HG02973 (cell line): ENCODE data around the gene TNNT2.

Experiments used
- ATAC-seq: cut with Tn5 transposase; IDR thresholded peaks from one replicate; pipeline ENCODE4 v1.9.1; 2021; ENCODE audit warnings: moderate library complexity; ENCODE audit not compliant: unreplicated experiment

Gene TNNT2

DNA sequence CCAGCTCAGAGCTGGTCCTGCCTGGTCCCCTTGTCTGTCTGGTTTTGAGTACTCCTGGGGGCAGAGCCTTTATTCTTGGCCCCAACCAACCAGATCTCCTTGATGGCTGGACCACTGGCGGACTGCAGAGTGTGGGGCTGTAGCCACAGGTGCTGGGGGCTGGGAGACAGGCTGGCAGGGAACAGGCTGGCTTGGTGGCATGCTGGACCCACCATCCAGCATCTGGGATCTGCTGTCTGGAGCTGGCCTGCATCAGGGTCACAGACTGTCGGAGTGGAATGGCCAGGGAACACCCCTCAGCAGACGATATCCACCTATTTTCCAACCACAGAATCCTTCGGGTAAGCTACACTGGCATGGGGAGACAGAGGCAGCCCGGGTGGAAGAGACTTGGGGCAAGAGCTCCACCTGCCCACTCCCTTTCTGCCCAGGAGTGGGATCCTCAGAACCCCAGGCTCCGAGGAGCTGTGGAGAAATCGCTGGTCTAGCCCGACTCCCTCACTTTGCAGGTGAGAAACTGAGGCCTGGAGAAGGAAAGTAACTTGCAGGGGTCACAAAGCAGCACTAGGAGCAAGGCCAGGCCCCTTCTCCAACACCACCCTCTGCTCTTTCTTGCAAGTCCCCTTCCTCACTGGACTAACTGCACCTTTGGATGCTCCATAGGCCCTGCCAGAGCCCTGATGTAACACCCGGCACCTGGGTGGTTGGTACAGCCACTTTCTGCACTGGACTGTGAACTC, 40.6 kb downstream of the TNNT2 start:
- ATAC-seq, result no peak

DNA sequence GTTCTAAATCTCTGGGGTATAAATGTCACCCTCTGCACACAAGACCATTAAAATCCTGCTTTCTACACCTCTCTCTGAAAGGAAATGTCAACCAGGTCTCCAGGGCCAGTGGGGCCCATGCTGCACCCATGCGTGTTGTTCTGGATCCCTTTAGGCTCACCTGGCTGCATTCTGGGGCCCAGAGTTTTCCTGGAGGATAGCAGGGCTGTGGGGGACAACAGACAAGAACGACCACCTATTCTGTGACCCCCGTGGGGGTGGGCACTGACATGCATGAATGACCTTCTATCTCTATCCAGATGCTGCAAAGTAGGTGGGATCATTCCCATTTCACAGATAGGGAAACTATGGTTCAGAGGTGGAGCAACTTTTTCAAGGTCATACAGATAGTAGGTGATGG, 41.6 kb downstream of the TNNT2 start:
- no peak for ATAC-seq

DNA sequence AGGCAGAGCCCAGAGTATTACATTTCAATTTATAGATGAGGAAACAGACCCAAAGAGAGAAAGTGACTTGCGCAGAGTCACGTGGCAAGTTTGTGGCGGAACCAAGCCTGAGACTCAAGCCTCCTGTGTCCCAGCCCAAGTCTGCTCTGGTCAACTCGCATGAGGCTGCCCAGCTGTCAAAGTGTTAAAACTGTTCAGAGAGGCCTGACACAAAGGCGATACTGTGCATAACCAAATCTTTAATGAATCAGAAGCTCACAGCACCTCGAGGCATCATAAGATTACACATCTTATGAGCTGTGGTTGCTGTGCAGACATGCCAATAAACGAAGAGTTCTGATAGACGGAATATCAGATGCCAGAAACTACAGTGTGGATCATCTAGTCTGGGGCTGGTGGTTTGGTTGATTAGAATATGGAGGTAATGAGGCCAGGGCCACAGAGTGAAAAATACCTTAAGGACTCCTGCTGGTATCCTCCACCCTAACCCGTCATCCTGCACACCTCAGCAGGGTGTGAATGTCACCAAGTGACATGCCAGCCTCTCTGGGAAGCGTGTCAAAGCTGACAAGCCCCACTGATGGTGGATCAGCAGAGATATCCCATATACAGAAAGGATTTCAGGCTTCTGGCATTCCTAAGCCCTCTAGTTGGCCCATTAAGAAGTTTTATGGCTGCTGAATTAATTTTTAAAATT, 42.2 kb downstream of the TNNT2 start:
- no peak for ATAC-seq

DNA sequence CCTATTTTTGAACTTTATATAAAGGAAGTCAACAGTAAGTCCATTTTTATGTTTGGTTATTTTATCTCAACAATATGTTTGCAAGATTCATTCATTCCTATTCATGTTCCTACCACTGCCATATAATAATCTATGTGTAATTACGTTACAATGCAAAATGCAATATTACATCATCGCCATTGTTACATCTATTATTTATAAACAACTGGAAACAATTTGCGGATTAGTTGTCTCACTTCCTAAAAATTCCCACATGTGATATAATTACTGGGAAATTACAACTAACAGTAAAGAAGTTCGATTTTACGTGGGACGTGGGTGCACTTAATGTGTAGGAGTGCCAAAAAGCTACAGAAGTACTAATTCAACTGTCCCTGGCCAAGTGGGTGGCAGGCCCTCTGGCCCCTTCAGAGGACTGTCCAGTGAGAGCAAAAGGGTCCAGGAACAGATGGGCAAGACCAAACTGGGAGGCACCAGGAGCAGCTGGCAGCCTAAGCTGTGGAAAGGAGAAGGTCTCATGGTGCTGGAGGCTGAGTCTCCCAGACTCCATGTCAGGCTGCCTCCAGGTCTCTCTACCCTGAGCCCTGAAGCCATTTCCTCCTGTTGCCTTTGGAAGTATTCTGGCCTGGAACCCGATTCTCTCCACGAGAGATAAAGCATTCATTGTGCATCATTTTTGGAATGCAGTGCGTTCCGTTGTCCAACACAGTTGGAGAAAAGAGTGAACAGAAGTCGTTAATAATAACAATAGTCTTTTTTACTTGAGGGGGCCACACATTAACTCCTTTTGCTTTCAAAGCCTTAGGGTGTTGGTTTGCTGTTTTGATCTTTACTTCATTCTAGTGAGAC, 42.9 kb downstream of the TNNT2 start:
- ATAC-seq, result no peak

DNA sequence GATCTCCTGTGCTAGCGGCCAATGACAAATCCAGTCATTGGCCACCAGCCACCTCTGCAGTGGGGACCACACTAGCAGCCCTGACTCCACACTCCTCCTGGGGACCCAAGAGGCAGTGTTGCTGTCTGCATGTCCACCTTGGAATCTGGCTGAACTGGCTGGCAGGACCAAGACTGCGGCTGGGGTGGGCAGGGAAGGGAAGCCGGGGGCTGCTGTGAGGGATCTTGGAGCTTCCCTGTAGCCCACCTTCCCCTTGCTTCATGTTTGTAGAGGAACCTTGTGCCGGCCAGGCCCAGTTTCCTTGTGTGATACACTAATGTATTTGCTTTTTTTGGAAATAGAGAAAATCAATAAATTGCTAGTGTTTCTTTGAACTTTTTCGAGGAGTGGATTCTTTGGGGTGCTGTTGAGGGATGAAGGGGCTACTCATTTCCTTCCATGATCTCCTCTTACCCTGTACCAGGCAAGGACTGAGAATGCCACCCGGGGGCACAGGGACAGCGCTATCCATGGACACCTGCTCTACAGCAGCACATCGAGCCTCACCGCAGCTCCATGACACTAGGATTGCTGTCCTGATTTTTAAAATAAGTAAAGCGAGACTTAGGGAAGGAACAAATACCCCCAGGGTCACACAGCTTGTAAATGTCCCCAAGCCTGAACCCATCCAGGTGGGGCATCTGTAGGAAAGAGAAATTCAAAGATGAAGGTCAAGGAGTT, 44.7 kb downstream of the TNNT2 start:
- no peak for ATAC-seq

DNA sequence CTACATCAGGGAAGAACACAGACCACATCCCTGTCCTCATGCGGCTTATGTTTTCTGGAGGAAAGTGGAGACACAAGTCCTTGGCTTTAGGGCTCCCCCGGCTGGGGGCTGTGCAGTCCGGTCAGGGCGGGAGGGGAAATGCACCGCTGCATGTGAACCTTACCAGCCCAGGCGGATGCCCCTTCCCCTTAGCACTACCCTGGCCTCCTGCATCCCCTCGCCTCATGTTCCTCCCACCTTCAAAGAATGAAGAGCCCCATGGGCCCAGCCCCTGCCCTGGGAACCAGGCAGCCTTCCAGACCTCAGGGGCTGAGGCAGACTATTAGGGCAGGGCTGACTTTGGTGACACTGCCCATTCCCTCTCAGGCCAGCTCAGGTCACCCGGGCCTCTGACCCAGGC, 45.5 kb downstream of the TNNT2 start:
- ATAC-seq, result no peak

DNA sequence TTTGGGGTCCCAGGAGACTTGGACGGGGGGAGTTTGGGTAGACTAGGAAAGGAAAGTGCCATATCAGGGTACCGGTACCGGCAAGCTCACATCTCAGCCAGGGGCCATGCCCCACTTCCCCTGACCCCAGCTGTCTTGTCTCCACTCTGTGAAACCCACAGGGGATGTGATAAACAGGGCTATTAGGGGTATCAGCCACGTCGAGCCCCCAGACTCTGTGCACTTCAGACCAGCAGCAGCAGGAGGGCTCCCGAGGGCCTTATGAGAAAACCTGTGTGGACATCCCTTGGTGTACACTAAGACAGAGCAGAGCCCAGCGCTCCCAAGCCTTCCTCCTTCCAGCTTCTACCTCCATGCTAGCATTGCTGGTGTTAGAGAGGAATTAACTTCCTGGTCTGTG, 46.3 kb downstream of the TNNT2 start:
- ATAC-seq, result no peak

DNA sequence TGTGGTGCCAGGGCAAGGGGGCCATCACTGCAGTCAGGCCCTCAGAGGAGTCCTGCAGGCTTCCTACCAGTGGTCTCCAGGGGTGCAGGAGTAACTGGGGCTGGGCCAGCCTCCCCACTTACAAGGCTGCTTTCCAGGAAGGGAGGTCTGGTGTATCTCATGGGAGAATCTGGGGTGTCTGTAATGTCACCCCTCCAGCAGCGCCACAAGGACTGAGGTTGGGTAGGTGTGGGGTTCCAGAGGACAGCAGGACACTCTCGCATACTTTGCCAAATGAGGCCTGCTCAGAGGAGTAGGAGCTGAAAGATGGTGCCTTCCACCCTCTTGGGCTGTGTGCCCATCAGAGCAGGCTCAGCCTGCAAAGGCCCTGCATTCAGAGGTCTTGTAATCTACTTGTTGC, 46.9 kb downstream of the TNNT2 start:
- ATAC-seq, result no peak

DNA sequence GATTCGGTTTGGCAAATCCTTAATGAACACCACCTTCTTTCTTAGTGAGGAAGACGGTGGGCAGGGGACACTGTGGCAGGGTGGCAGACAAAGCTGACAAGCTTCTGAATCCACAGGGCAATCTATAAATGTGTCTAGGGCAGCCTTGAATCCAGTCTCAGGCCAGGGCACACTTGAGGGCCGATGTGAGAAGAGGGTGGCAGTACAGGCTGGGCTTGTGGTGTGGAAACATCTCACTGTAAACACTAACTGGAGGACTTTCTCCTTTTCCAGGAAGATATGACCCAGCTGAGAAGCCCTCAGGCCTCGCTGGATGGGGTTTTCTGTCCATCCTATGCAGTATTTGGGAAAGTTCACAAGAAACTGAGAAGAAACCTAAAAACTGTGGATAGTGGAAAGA, 47.7 kb downstream of the TNNT2 start:
- ATAC-seq, result no peak

DNA sequence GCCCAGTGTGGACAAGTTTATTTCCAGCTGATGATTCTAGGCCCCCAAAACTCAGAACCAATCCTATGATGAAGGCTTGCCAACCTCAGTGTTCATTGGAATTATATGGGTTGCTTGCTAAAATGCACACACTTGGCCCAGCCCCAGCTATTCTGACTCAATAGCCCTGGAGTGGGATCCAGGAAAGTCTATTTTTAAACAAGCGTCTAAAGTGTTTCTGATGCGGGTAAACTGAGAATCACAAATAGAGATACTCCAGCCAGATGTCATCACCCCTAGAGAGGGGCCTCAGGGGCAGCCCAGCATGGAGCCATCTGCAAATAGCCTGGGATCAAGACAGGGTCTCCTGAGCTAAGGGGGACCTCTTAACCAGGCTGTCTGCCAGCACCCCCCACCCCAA, 48.2 kb downstream of the TNNT2 start:
- no peak for ATAC-seq

DNA sequence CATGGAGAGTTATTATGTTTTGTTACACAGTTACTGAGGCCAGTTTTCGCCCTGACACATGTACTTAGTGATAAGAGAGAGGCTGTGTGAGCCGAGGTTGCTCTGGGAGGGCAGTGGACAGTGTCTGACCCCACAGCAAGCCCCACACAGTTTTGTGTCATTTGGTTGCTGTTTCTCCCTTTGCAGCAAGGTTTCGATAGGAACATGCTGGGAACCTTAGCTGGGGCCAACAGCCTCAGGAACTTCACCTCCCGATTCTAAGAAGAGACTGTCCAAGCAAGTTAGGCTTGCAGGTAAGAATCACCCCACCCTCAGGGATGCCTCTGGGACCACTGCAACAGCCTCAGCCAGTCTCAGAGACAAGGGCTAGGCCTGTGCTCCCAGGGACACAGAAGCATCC, 48.9 kb downstream of the TNNT2 start:
- no peak for ATAC-seq

DNA sequence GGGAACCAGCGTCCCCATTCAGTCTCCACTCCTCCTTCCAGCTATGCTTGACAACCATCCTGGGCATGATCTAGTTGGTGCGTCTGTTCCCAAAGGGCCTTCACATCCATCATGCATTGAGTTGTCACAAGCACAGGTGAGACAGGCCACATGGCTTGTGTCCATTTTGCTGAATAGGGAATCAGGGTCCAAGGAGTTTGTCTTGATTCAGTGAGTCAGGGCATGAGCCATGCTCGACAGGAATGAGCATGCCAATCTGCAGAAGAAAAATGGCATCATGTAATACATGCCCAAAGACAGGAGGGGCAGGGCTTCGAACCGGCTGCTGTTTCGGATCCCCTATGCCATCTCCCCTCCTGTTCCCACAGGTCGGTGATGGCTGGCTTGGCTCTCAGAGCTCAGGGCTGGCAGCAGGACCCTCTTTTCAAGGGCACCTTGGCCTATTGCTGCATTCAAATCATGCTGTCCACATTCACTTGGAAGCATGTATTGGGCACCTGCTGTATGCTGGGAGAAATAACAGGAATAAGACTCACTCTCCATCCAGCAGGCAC, 49.7 kb downstream of the TNNT2 start:
- ATAC-seq, result no peak

DNA sequence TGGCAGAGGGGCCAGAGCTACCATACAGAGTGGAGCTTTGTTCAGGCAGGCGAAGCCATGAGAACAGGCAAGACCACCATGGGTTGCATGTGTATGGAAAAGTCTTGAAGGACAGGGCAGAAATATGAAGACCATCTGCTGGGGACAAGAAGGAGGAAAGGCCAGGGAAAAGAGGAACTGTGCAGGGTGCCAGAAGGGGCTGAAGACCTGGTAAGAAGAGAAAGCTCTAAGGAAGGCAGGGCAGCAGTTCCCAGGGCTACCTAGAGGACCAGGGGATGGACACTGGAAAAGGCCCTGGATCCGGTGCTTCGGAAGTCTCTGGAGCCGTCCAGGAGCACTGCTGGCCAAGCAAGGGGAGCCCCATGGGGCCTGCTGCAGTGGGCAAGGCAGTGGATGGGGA, 50.8 kb downstream of the TNNT2 start:
- no peak for ATAC-seq

DNA sequence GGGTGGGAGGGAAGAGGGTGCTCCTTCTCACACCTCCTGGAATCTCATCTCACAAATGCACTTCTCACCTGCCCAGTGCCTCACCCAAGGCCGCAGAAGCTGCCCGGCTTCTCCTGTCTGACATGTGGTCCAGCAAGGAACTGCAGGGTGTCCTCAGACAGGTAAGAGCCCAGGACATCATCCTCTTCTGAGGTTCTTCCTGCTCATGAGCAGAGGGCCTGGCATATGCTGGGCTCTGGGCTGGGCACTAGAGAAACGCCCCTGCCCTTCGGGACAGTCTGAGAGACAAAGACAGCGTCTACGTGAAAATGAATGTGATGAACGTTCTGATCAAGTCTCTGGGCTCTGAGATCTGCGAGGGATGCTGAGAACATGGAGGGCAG, 51.8 kb downstream of the TNNT2 start:
- no peak for ATAC-seq

DNA sequence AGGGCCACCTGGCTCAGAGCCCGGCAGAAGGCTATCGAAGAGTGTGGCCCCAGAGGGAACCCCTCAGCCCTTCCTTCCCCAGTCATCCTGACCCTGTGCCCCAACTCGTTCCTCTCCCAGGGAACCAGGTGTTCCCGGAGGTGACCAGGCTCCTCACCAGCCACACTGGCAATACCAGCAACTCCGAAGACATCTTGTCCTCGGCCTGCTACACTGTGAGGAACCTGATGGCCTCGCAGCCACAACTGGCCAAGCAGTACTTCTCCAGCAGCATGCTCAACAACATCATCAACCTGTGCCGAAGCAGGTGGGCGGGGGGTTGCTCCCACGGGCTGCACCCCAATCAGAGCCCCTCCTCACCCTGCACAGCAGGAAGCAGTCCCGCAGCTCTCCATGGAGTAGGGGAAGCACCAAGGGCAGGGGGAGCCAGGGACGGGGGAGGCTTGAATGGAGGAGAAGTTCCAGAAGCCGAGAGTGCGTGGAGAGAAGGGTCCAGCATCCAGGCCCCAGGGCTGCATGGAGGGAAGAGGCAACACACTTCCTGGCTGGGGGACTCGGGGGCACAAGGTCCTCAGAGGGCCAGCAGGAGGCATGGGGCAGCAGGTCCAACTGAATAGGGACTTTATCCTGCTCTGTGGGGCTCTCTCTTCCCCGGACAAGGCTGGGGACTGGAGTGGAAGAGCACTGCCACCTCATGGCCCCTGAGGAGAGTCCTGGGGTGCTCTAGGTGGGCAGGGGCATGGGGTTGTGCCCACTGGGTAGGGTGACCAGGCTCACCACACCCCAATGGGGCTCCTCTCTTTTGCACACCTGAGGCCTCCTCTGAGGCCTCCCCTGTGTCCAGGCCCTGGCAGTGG, 52.4 kb downstream of the TNNT2 start:
- ATAC-seq, result no peak

DNA sequence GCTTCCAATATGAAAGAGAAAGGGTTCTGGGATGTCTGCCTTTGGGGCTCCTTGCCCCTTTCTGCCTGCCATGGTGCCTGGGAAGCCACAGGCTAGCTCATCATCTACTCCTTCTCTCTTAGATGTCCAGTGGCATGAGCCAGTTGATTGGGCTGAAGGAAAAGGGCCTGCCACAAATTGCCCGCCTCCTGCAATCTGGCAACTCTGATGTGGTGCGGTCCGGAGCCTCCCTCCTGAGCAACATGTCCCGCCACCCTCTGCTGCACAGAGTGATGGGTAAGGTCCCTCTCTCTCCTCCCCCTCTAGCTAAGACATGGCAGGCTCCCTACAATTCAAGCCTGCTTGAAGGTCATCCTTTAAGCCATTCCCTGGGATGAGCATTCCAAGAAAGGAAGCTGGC, 53.2 kb downstream of the TNNT2 start:
- no peak for ATAC-seq

DNA sequence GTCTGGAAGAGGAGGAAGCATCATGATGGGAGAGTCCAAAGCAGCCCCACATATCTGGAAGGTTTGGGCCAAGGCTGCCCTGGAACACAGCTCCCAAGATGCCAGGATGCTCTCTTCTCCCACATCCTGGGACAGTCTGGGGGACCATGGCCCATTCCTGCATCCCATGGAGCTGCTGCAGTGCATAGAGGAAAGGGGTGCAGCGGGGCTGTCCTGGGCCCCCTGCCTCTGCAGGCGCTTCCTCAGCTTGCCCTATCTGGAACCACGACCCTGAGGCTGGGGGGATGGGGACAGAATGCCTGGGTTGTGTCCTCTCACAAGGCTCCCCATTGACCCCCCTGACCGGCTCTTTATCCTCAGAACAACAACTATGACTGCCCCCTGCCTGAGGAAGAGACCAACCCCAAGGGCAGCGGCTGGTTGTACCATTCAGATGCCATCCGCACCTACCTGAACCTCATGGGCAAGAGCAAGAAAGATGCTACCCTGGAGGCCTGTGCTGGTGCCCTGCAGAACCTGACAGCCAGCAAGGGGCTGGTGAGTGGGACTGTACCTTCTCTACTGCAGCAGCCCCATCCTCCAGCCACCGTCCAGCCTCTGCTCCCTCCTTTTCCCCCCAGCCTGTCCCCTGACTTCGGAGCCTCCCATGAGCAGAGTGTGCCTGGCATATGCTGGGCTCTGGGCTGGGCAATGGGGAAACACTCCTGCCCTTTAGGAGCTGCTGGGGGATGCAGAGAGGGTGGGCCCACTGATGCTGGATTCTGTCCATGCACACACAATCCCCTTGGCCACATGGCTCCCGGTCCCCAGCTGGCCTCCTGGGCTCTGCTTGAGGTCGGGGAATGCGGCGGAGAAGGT, 54.6 kb downstream of the TNNT2 start:
- no peak for ATAC-seq

DNA sequence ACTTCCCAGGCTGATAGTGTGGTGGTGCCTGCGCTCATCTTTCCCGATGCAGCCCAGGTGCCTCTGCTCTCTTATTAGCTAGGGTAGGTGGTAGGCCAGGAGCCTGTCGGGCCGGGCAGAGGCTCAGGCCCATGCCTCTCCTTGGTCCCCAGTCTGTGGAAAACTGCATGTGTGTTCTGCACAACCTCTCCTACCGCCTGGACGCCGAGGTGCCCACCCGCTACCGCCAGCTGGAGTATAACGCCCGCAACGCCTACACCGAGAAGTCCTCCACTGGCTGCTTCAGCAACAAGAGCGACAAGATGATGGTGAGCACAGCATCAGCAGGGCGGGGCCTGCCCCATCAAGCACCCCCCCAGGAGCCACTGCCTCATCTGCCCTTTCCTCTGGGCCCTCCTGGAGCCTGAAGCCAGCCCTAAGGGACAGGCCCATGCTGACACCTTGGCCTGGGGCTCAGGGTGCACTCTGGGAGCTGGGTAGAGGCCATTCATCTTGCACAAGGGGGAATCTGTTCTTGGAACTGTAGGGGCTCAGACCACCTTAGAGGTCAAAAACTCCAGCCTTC, 55.6 kb downstream of the TNNT2 start:
- no peak for ATAC-seq
